CD4-positive, alpha-beta T cell (primary cell): ENCODE data around the gene PITX3. TPM values are rescaled to one million over a fixed set of nuclear protein-coding genes. Genes with fewer than 3 reads are reported as not detected.

ENCODE experiments used
- ATAC-seq: fragments of 200-7000 bp; cut with Tn5 transposase; one replicate; pipeline ENCODE4 v1.10.0; 2022; ENCODE audit warnings: mild to moderate bottlenecking; ENCODE audit not compliant: poor library complexity
- CTCF ChIA-PET: fragments of 350-600 bp; sonication (Branson Sonifier 250); formaldehyde crosslinking; loops from one replicate; lab custom pipeline; 2021; ENCODE audit warnings: antibody characterized with exemption, inconsistent platforms; lab: Charles Lee
- POLR2A ChIA-PET: fragments of 350-600 bp; sonication (Branson Sonifier 250); formaldehyde crosslinking; loops from one replicate; lab custom pipeline; 2021; ENCODE audit warnings: antibody characterized with exemption, inconsistent platforms; lab: Charles Lee
- DNase-seq, 14 experiments: peaks; one replicate each; pipeline ENCODE4 v3.0.0-alpha.2; 2013 to 2020; ENCODE audit warnings: mixed read lengths in 2 of 14
- H3K27ac ChIP-seq, 2 donors: one replicate each; pipeline versions ENCODE4 v1.5.1 to v1.7.0; 2013; ENCODE audit warnings: low read length in 2 of 2, low read depth in 1 of 2, mild to moderate bottlenecking in 1 of 2
- H3K27me3 ChIP-seq, 2 experiments: 1 replicate in 1 of 2; 2 replicates in 1 of 2; pipeline versions ENCODE4 v1.6.1 to v1.7.0; 2013; ENCODE audit warnings: low read length in 2 of 2, control low read depth in 1 of 2, mild to moderate bottlenecking in 1 of 2, moderate library complexity in 1 of 2; ENCODE audit not compliant: insufficient read depth in 2 of 2, control insufficient read depth in 1 of 2
- H3K36me3 ChIP-seq: one replicate; pipeline ENCODE4 v1.6.1; 2013; ENCODE audit warnings: low read length, control low read depth; ENCODE audit not compliant: insufficient read depth
- H3K4me1 ChIP-seq: one replicate; pipeline ENCODE4 v1.6.1; 2013; ENCODE audit warnings: low read length, control low read depth; ENCODE audit not compliant: insufficient read depth
- H3K4me3 ChIP-seq: one replicate; pipeline ENCODE4 v1.5.1; 2013; ENCODE audit warnings: mild to moderate bottlenecking, low read length, moderate library complexity
- H3K9me3 ChIP-seq, 2 experiments: 1 replicate in 1 of 2; 2 replicates in 1 of 2; pipeline versions ENCODE4 v1.6.1 to v1.7.0; 2013; ENCODE audit warnings: low read length in 2 of 2, mild to moderate bottlenecking in 2 of 2, control low read depth in 1 of 2, moderate library complexity in 1 of 2; ENCODE audit not compliant: control insufficient read depth in 1 of 2, insufficient read depth in 1 of 2
- H3K27ac Mint-ChIP-seq: one replicate; pipeline ENCODE4 v1.8.0; 2020; ENCODE audit warnings: mixed read lengths
- H3K27me3 Mint-ChIP-seq: one replicate; pipeline ENCODE4 v1.8.0; 2021; ENCODE audit warnings: mixed read lengths
- H3K36me3 Mint-ChIP-seq: one replicate; pipeline ENCODE4 v1.8.0; 2021; ENCODE audit warnings: low read depth, mixed read lengths
- H3K4me1 Mint-ChIP-seq: one replicate; pipeline ENCODE4 v1.8.0; 2021; ENCODE audit warnings: low read depth, mixed read lengths
- H3K4me3 Mint-ChIP-seq: one replicate; pipeline ENCODE4 v1.8.0; 2020; ENCODE audit warnings: mild to moderate bottlenecking, mixed read lengths
- H3K9me3 Mint-ChIP-seq: one replicate; pipeline ENCODE4 v1.8.0; 2020; ENCODE audit warnings: mixed read lengths
- intact Hi-C, 2 experiments: fragments of 100-400 bp; cut with DNase I in 1 of 2; cut with micrococcal nuclease in 1 of 2; formaldehyde crosslinking; loops; one replicate each; pipeline versions ENCODE4 v1.15.1 to v1.9.0; 2023 to 2025; cut with DNase I, micrococcal nuclease
- total RNA-seq, 174 experiments: library from RNA in 2 of 174; stranded (reverse) in 2 of 174; gene quantifications; one replicate each; pipeline ENCODE4 v1.2.3 and lab custom pipeline; 2021 to 2026
- TF ChIP-seq, protein P1 (sequence below): fragments of 200-600 bp; IDR thresholded peaks from one replicate; pipeline ENCODE4 v1.8.0; 2022; ENCODE audit warnings: antibody characterized with exemption, mild to moderate bottlenecking

PITX3 gene
- total RNA-seq, 2 experiments from 2014 or later: not detected

DNA sequence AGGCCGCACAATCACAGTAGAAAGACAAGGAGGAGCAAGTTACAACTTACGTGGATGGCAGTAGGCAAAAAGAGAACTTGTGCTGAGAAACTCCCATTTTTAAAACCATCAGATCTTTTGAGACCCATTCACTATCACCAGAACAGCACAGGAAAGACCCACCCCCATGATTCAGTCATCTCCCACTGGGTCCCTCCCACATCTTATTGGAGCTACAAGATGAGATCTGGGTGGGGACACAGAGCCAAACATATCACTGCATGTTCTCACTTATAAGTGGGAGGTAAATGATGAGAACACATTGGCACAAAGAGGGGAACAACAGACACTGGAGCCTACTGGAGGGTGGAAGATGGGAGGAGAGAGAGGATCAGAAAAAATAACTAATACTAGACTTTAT, 56.7 kb downstream of the PITX3 start:
- no peaks in the 10 kb centered on the region for H3K27me3 ChIP-seq
- Mint-ChIP-seq H3K27me3 (no peaks in the 10 kb centered on the region), H3K4me1 (peaks cover 14% of the 10 kb centered on the region), H3K27ac (no peak overlapping the region), H3K4me3 (no peak overlapping the region), H3K9me3 (no peaks in the 10 kb centered on the region), H3K36me3 (no peaks in the 10 kb centered on the region)
- POLR2A ChIA-PET: no interaction called here
- peaks cover 12% of the 10 kb centered on the region for H3K4me1 ChIP-seq
- DNase-seq (no peak), ATAC-seq (no peak)
- no peak overlapping the region for H3K4me3 ChIP-seq
- no peaks in the 10 kb centered on the region for H3K36me3 ChIP-seq
- CTCF ChIA-PET: interaction anchor here (2.9 kb wide), 1 partner anchor 16 kb away, joined by 9 read pairs; no protein-coding TSS in a partner anchor
- H3K27ac ChIP-seq: no peak overlapping the region
- intact Hi-C loops: no loop called here
- TF ChIP-seq, protein P1, sequence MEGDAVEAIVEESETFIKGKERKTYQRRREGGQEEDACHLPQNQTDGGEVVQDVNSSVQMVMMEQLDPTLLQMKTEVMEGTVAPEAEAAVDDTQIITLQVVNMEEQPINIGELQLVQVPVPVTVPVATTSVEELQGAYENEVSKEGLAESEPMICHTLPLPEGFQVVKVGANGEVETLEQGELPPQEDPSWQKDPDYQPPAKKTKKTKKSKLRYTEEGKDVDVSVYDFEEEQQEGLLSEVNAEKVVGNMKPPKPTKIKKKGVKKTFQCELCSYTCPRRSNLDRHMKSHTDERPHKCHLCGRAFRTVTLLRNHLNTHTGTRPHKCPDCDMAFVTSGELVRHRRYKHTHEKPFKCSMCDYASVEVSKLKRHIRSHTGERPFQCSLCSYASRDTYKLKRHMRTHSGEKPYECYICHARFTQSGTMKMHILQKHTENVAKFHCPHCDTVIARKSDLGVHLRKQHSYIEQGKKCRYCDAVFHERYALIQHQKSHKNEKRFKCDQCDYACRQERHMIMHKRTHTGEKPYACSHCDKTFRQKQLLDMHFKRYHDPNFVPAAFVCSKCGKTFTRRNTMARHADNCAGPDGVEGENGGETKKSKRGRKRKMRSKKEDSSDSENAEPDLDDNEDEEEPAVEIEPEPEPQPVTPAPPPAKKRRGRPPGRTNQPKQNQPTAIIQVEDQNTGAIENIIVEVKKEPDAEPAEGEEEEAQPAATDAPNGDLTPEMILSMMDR: no peak
- no peaks in the 10 kb centered on the region for H3K9me3 ChIP-seq

Other genes with a start within 250 kb of the PITX3 start
- gene ARMH3, start 185.3 kb downstream of the PITX3 start, total RNA-seq: 10 to 100 TPM; 17.7 to 18.9 TPM
- gene HPS6, start 176.2 kb downstream of the PITX3 start, total RNA-seq: 10 to 100 TPM; 12.8 to 15.0 TPM
- 100 to 1,000 TPM; 116 to 117 TPM for gene LDB1, start 121.1 kb downstream of the PITX3 start, total RNA-seq
- 10 to 100 TPM; 22.0 to 22.9 TPM for gene PPRC1, start 108.5 kb downstream of the PITX3 start, total RNA-seq
- 10 to 100 TPM; 34.2 to 36.1 TPM for gene NOLC1, start 89.1 kb downstream of the PITX3 start, total RNA-seq
- gene ELOVL3, start 15.2 kb downstream of the PITX3 start, total RNA-seq: not detected
- 10 to 100 TPM; 28.8 to 30.9 TPM for gene GBF1, start 4.0 kb upstream of the PITX3 start, total RNA-seq
- 100 to 1,000 TPM; 240 to 256 TPM for gene NFKB2, start 154.2 kb upstream of the PITX3 start, total RNA-seq
- gene PSD, start 177.3 kb upstream of the PITX3 start, total RNA-seq: 10 to 100 TPM; 16.7 to 17.8 TPM
- 10 to 100 TPM; 10.2 to 10.4 TPM for gene FBXL15, start 179.3 kb upstream of the PITX3 start, total RNA-seq
- gene CUEDC2, start 191.1 kb upstream of the PITX3 start, total RNA-seq: 10 to 100 TPM; 25.5 to 25.6 TPM
- under 1 TPM; 0.16 to 0.28 TPM for gene C10orf95, start 210.0 kb upstream of the PITX3 start, total RNA-seq